Panc1 (cell line): ENCODE measurements around the gene SURF4.

Experiments
- CTCF ChIP-seq: fragments of 450-650 bp; IDR thresholded peaks from 2 replicates; pipeline ENCODE4 v1.5.1; 2017; ENCODE audit warnings: mild to moderate bottlenecking
- POLR2AphosphoS5 ChIP-seq: IDR thresholded peaks from 2 replicates; pipeline ENCODE4 v1.6.1; 2012; ENCODE audit warnings: mild to moderate bottlenecking, low read depth, low read length, moderate library complexity
- SIN3A ChIP-seq: IDR thresholded peaks from 2 replicates; pipeline ENCODE4 v1.6.1; 2012; ENCODE audit warnings: low read depth, mild to moderate bottlenecking, low read length, moderate library complexity, borderline replicate concordance; ENCODE audit not compliant: insufficient read depth
- TCF7L2 ChIP-seq: IDR thresholded peaks from 2 replicates; pipeline ENCODE4 v1.6.1; 2011; ENCODE audit warnings: mild to moderate bottlenecking, low read depth, low read length, inconsistent platforms
- TF ChIP-seq, protein P1 (sequence below), 2 experiments: IDR thresholded peaks; 2 replicates each; pipeline ENCODE4 v1.6.1; 2011 to 2012; ENCODE audit warnings: low read depth in 2 of 2, control low read depth in 1 of 2, low read length in 1 of 2, mild to moderate bottlenecking in 1 of 2, moderate library complexity in 1 of 2; ENCODE audit not compliant: insufficient read depth in 1 of 2

DNA sequence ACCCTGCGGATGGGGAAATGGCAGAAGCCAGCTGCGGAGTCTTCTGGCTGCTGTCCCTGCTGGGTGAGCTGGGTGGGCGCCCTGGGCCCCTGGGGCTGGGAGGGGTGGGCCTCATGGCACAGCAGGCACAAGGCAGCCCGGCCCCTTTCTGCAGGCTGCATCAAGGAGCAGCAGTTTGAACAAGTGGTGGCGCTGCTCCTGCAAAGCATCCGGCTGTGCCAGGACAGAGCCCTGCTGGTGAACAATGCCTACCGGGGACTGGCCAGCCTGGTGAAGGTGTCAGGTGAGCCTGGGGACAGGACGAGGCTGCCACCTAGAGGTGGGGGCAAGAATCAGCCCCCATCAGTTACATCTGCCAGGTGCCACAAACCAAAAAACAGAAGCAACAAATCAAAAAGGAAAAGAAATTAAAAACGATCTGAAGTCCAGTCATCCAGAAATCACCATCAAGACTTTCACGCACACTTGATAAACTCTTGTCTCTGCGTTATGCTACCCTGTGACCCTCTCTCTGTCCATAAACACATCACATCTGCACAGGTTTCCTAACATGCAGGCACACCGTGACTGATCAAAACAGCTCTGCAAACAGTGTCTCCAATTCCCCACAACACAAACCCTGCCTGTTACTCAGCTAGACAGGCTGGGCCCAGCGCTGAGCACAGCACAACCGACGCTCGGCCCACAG, 28.1 kb upstream of the SURF4 start:
- peak; percentile 79 for TF ChIP-seq CTCF
- TF ChIP-seq POLR2AphosphoS5 = 0 out of 2 replicates have a peak, but pooled peaks have one; percentile 23
- TF ChIP-seq SIN3A = no peak
- TF ChIP-seq, protein P1, sequence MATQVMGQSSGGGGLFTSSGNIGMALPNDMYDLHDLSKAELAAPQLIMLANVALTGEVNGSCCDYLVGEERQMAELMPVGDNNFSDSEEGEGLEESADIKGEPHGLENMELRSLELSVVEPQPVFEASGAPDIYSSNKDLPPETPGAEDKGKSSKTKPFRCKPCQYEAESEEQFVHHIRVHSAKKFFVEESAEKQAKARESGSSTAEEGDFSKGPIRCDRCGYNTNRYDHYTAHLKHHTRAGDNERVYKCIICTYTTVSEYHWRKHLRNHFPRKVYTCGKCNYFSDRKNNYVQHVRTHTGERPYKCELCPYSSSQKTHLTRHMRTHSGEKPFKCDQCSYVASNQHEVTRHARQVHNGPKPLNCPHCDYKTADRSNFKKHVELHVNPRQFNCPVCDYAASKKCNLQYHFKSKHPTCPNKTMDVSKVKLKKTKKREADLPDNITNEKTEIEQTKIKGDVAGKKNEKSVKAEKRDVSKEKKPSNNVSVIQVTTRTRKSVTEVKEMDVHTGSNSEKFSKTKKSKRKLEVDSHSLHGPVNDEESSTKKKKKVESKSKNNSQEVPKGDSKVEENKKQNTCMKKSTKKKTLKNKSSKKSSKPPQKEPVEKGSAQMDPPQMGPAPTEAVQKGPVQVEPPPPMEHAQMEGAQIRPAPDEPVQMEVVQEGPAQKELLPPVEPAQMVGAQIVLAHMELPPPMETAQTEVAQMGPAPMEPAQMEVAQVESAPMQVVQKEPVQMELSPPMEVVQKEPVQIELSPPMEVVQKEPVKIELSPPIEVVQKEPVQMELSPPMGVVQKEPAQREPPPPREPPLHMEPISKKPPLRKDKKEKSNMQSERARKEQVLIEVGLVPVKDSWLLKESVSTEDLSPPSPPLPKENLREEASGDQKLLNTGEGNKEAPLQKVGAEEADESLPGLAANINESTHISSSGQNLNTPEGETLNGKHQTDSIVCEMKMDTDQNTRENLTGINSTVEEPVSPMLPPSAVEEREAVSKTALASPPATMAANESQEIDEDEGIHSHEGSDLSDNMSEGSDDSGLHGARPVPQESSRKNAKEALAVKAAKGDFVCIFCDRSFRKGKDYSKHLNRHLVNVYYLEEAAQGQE (IDR thresholded peaks at IDR 0.05; ENCODE audit: insufficient read depth in 1 of 2, low read depth in 2 of 2, low read length in 1 of 2) = no peak
- no peak for TF ChIP-seq TCF7L2
